HCT116 (cell line): Measurements from ENCODE around the gene MYL6B.

Experiments
- CEBPB ChIP-seq: IDR thresholded peaks from 2 replicates; pipeline ENCODE4 v1.6.1; 2012; ENCODE audit warnings: low read depth
- CTCF ChIP-seq, 3 experiments: fragments of 200-600 bp in 1 of 3; sonication (generic) in 1 of 3; IDR thresholded peaks in 2 of 3; conservative IDR thresholded peaks in 1 of 3; 2 replicates each; pipeline ENCODE4 v1.5.1; 2012 to 2017; ENCODE audit warnings: low read depth in 2 of 3, low read length in 2 of 3, antibody characterized with exemption in 1 of 3, borderline replicate concordance in 1 of 3, control low read depth in 1 of 3, mild to moderate bottlenecking in 1 of 3, mixed read lengths in 1 of 3, mixed run types in 1 of 3, moderate library complexity in 1 of 3; ENCODE audit not compliant: insufficient read depth in 1 of 3
- POLR2AphosphoS5 ChIP-seq: IDR thresholded peaks from 2 replicates; pipeline ENCODE4 v1.6.1; 2011; ENCODE audit warnings: mild to moderate bottlenecking, low read depth, low read length, moderate library complexity
- ZFX ChIP-seq: fragments of 450-650 bp; IDR thresholded peaks from 2 replicates; pipeline ENCODE4 v1.6.1; 2017
- TF ChIP-seq, protein P1 (sequence below): IDR thresholded peaks from 2 replicates; pipeline ENCODE4 v1.6.1; 2012

GRCh38 chr12:56158926-56159461, 6.6 kb downstream of the MYL6B start:
- TF ChIP-seq POLR2AphosphoS5: no peak
- TF ChIP-seq CTCF (IDR thresholded peaks at IDR 0.05 in 2 of 3, conservative IDR thresholded peaks at IDR 0.05 in 1 of 3; ENCODE audit: borderline replicate concordance in 1 of 3, insufficient read depth in 1 of 3, low read depth in 2 of 3, low read length in 2 of 3): no peak
- TF ChIP-seq CEBPB: no peak
- TF ChIP-seq, protein P1, sequence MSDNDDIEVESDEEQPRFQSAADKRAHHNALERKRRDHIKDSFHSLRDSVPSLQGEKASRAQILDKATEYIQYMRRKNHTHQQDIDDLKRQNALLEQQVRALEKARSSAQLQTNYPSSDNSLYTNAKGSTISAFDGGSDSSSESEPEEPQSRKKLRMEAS: no peak
- no peak for TF ChIP-seq ZFX
